Measurements from ENCODE around the gene BTBD9. TPM values are rescaled to one million over a fixed set of nuclear protein-coding genes. Genes with fewer than 3 reads are reported as not detected.
"Not testable (repeated sequence)": the region's sequence is repeated elsewhere in the genome, so short reads cannot be mapped to it uniquely, and the experiment has no call there.

BTBD9 gene
- total RNA-seq, 1 donor from 2014 or later: 24.1 TPM

DNA sequence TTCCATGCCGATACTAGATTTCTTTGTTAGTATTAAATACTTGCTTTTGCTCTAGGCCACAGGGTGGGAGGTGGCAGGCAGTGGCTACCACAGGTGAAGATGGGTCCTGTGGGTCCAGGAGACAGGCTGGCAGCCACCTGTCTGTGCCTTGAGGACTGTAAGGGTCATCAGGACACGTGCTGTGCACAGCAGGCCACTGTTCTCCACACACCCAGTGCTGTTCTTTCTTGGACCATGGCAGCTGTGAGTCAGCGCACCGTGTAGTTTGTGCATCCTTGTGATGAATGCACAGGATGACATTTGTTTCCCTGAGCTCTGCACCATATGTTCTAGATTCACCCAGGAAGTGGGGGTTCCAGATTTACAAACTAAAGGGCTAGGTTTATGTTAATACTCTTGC, 503.2 kb downstream of the BTBD9 start:
- H3K4me3 ChIP-seq: no peak overlapping the region
- TF ChIP-seq POLR2A (IDR thresholded peaks at IDR 0.05): no peak
- TF ChIP-seq CTCF (IDR thresholded peaks at IDR 0.05): no peak
- no peak for TF ChIP-seq POLR2AphosphoS5 (IDR thresholded peaks at IDR 0.05; ENCODE audit: insufficient read depth in 1 of 2, low read depth in 1 of 2)
- no peaks in the 10 kb centered on the region for H3K27me3 ChIP-seq
- no peaks in the 10 kb centered on the region for H3K9me3 ChIP-seq
- no peaks in the 10 kb centered on the region for H3K4me1 ChIP-seq
- intact Hi-C loops (cut with DNase I): no loop called here
- H3K36me3 ChIP-seq: no peaks in the 10 kb centered on the region
- no peak overlapping the region for H3K27ac ChIP-seq
- DNase-seq (ENCODE audit: extremely low spot score in 2 of 2): no peak

DNA sequence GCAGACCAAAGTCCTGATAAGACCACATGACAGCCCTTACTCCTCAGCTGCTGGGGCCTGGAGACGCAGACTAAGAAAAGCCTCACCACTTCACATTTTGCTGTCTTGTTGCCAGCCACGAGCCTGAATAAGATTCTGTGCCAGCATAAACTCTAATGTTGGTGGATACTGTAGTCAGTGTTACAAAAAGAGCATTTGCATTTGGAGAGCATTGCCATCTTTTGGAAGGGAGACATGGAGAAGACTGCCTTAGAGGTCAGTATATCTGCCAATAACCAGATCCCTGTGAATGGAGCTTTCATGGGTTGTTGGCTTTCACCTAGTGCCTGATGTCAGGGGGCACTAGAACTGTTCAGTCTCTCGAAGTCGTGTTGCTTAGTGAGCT, 505.0 kb downstream of the BTBD9 start:
- Histone ChIP-seq H3K27me3 (no peaks in the 10 kb centered on the region), H3K36me3 (no peaks in the 10 kb centered on the region), H3K4me1 (no peaks in the 10 kb centered on the region), H3K27ac (no peak overlapping the region), H3K4me3 (no peak overlapping the region), H3K9me3 (no peaks in the 10 kb centered on the region)
- DNase-seq (ENCODE audit: extremely low spot score in 2 of 2): no peak
- no peak for TF ChIP-seq POLR2AphosphoS5 (IDR thresholded peaks at IDR 0.05; ENCODE audit: insufficient read depth in 1 of 2, low read depth in 1 of 2)
- TF ChIP-seq CTCF (IDR thresholded peaks at IDR 0.05): no peak
- TF ChIP-seq POLR2A (IDR thresholded peaks at IDR 0.05): no peak
- intact Hi-C loops (cut with DNase I): no loop called here

DNA sequence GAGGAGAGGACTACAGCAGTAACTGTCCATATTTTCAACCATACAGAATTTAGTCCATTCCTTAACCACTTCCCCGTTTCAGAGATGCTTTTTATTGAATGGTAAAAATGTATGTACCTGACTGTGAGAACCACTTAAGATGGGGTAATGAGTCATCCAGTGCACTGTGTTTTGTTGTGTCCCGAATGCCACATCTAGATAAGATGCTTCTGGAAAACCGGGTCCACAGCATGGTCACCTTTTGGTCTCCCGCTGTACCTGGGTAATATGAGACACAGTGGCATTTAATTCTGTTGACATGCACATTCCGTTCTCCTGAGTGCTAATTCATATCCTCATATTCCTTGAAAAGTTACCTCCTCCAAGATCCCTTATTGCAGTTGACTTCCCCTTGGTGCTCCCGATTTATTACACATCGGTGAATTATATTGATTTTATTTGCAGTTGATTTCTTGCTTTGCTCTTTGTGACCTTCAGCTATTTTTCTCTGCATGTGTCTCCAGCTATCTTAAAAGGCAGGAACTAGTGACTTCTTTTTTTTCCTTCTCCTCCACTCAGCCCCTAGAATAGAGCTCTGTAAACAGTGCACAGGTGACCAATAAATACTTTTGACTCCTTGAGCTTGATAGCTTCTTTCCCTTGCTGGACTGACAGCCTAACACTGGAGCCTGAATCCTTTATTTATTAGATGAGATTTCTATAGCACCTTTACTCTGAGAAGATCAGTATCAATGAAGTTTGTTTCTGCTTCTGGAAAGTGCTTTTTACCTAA, 505.6 kb downstream of the BTBD9 start:
- Histone ChIP-seq H3K36me3 (no peaks in the 10 kb centered on the region), H3K27ac (no peak overlapping the region), H3K27me3 (no peaks in the 10 kb centered on the region), H3K4me3 (no peak overlapping the region), H3K9me3 (no peaks in the 10 kb centered on the region), H3K4me1 (no peaks in the 10 kb centered on the region)
- no peak for DNase-seq (ENCODE audit: extremely low spot score in 2 of 2)
- no peak for TF ChIP-seq CTCF (IDR thresholded peaks at IDR 0.05)
- TF ChIP-seq POLR2AphosphoS5 (IDR thresholded peaks at IDR 0.05; ENCODE audit: insufficient read depth in 1 of 2, low read depth in 1 of 2): no peak
- no peak for TF ChIP-seq POLR2A (IDR thresholded peaks at IDR 0.05)
- intact Hi-C loops (cut with DNase I): no loop called here

DNA sequence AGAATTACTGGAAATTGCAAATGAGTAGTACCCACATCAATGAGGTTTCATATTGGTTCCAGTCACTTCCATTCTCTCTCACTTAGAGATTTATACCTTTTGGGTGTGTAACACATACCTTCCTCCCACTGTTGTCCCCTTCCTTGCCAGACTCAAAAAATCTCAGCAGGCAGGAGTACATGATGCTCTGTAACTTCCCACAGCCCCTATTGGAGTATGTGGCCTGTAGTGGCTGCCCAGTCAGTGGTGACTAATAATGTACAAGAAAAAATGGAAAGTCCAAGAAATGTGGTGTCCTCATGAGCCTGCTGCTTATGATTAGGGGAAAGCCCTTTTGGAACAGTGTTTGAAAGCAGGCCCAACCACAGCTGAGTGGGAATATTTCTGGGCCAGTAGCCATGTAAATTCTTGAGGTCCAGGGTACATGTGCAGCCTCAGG, 508.2 kb downstream of the BTBD9 start:
- Histone ChIP-seq H3K27ac (no peak overlapping the region), H3K9me3 (no peaks in the 10 kb centered on the region), H3K4me1 (no peaks in the 10 kb centered on the region), H3K27me3 (no peaks in the 10 kb centered on the region), H3K4me3 (no peak overlapping the region), H3K36me3 (no peaks in the 10 kb centered on the region)
- DNase-seq (ENCODE audit: extremely low spot score in 2 of 2): no peak
- TF ChIP-seq CTCF (IDR thresholded peaks at IDR 0.05) (no peak), POLR2A (IDR thresholded peaks at IDR 0.05) (no peak), POLR2AphosphoS5 (IDR thresholded peaks at IDR 0.05; ENCODE audit: insufficient read depth in 1 of 2, low read depth in 1 of 2) (no peak)
- intact Hi-C loops (cut with DNase I): no loop called here

- TF ChIP-seq POLR2AphosphoS5 (IDR thresholded peaks at IDR 0.05; ENCODE audit: insufficient read depth in 1 of 2, low read depth in 1 of 2) (no peak), CTCF (IDR thresholded peaks at IDR 0.05) (no peak), POLR2A (IDR thresholded peaks at IDR 0.05) (no peak)
- no peak overlapping the region for H3K27ac ChIP-seq
- no peaks in the 10 kb centered on the region for H3K27me3 ChIP-seq
- no peaks in the 10 kb centered on the region for H3K9me3 ChIP-seq
- intact Hi-C loops (cut with DNase I): no loop called here
- no peaks in the 10 kb centered on the region for H3K4me1 ChIP-seq
- H3K4me3 ChIP-seq: no peak overlapping the region
- DNase-seq (ENCODE audit: extremely low spot score in 2 of 2): no peak
- H3K36me3 ChIP-seq: no peaks in the 10 kb centered on the region
Observed at GRCh38 chr6:38127284-38127683, 512.4 kb downstream of the BTBD9 start.

GRCh38 chr6:38124224-38124926, 515.4 kb downstream of the BTBD9 start:
- H3K27ac ChIP-seq; intact Hi-C loops (cut with DNase I); H3K27me3 ChIP-seq; H3K4me1 ChIP-seq; H3K9me3 ChIP-seq; DNase-seq (ENCODE audit: extremely low spot score in 2 of 2); H3K4me3 ChIP-seq; H3K36me3 ChIP-seq: not testable (repeated sequence)

Data from vagina (tissue), 2 donors.